Activated CD8-positive, alpha-beta memory T cell treated with anti-CD3 and anti-CD28 coated beads for 1 hour (primary cell): ENCODE data around the gene SPNS1.

Experiments used
- DNase-seq, 2 donors: peaks; one replicate each; pipeline ENCODE4 v3.0.0-alpha.2; 2020; ENCODE audit warnings: low read depth in 1 of 2; ENCODE audit errors: extremely low read depth in 1 of 2

SPNS1 gene

GRCh38 chr16:29025218-29025617 is 50.6 kb downstream of the SPNS1 start:
- no peak for DNase-seq

GRCh38 chr16:29025735-29026134 is 51.2 kb downstream of the SPNS1 start:
- no peak for DNase-seq

GRCh38 chr16:29028457-29029167 is 54.0 kb downstream of the SPNS1 start:
- DNase-seq: no peak

- peak; percentile 66 for DNase-seq
Observed at GRCh38 chr16:29029168-29029994, 54.8 kb downstream of the SPNS1 start.

- DNase-seq: no peak
Observed at GRCh38 chr16:29030086-29030840, 55.7 kb downstream of the SPNS1 start.
